Muscle of leg (tissue), 11 donors: ENCODE results near the gene SLC24A3. TPM values are rescaled to one million over a fixed set of nuclear protein-coding genes. Genes with fewer than 3 reads are reported as not detected.

Source experiments
- DNase-seq: peaks from one replicate; pipeline ENCODE4 v3.0.0; 2013
- H3K27ac ChIP-seq: one replicate; pipeline ENCODE4 v1.5.1; 2013; ENCODE audit warnings: mild to moderate bottlenecking, low read length, control low read depth
- H3K27me3 ChIP-seq: one replicate; pipeline ENCODE4 v1.6.1; 2013; ENCODE audit warnings: low read length; ENCODE audit not compliant: control insufficient read depth, insufficient read depth
- H3K36me3 ChIP-seq: one replicate; pipeline ENCODE4 v1.6.1; 2013; ENCODE audit warnings: low read length; ENCODE audit not compliant: control insufficient read depth, insufficient read depth
- H3K4me1 ChIP-seq: one replicate; pipeline ENCODE4 v1.6.1; 2013; ENCODE audit warnings: low read length; ENCODE audit not compliant: control insufficient read depth, insufficient read depth
- H3K4me3 ChIP-seq: one replicate; pipeline ENCODE4 v1.5.1; 2013; ENCODE audit warnings: low read length, control low read depth
- H3K9me3 ChIP-seq: replicated peaks from 2 replicates; pipeline ENCODE4 v1.6.1; 2013; ENCODE audit warnings: low read depth, low read length; ENCODE audit not compliant: control insufficient read depth
- WGBS: methylation state at CpG from one replicate; pipeline ENCODE4 v1.1.5; 2013; ENCODE audit warnings: missing lambda C conversion rate; ENCODE audit not compliant: insufficient coverage; 5-methylcytosine and 5-hydroxymethylcytosine counted together
- polyA plus RNA-seq, 8 donors: library from polyadenylated mRNA; unstranded; fragments of 120-200 nt; gene quantifications; one replicate each; pipeline versions ENCODE4 v1.2.1 to v1.2.3, GENCODE V29; 2013; ENCODE audit warnings: inconsistent platforms in 1 of 8, low replicate concordance in 1 of 8; ENCODE audit not compliant: insufficient read length in 8 of 8, insufficient read depth in 1 of 8
- total RNA-seq: library from RNA; stranded (reverse); fragments of 120-200 nt; gene quantifications from one replicate; pipeline ENCODE4 v1.2.4, GENCODE V29; 2013

The SLC24A3 gene
- total and polyA plus RNA-seq, 9 donors: 5.9 to 21.6 (median 17.0) TPM

- Histone ChIP-seq H3K27ac (no peak overlapping the region), H3K36me3 (no peaks in the 10 kb centered on the region), H3K4me3 (no peak overlapping the region), H3K9me3 (peaks cover 3% of the 10 kb centered on the region), H3K4me1 (peaks cover 7% of the 10 kb centered on the region), H3K27me3 (no peaks in the 10 kb centered on the region)
- WGBS: 68% methylated on average over 2 of the region's 4 CpGs
- DNase-seq: no peak
Observed at GRCh38 chr20:19712721-19713260, 500.3 kb downstream of the SLC24A3 start.

- WGBS: 100% methylated on average over 1 of the region's 2 CpGs
- Histone ChIP-seq H3K27ac (no peak overlapping the region), H3K4me1 (peaks cover 7% of the 10 kb centered on the region), H3K9me3 (peaks cover 3% of the 10 kb centered on the region), H3K27me3 (no peaks in the 10 kb centered on the region), H3K4me3 (no peak overlapping the region), H3K36me3 (no peaks in the 10 kb centered on the region)
- no peak for DNase-seq
Observed at GRCh38 chr20:19713822-19714578, 501.6 kb downstream of the SLC24A3 start.

GRCh38 chr20:19714579-19714840 lies 502.1 kb downstream of the SLC24A3 start:
- no peak for DNase-seq
- Histone ChIP-seq H3K9me3 (peaks cover 3% of the 10 kb centered on the region), H3K4me3 (no peak overlapping the region), H3K4me1 (peaks cover 5% of the 10 kb centered on the region), H3K27me3 (no peaks in the 10 kb centered on the region), H3K36me3 (no peaks in the 10 kb centered on the region), H3K27ac (no peak overlapping the region)
- WGBS: no CpG with 5 or more reads among the region's 1 CpG

GRCh38 chr20:19715986-19716385 lies 503.5 kb downstream of the SLC24A3 start:
- WGBS: 89% methylated on average over 3 of the region's 3 CpGs
- Histone ChIP-seq H3K4me1 (no peaks in the 10 kb centered on the region), H3K27ac (no peak overlapping the region), H3K4me3 (no peak overlapping the region), H3K36me3 (no peaks in the 10 kb centered on the region), H3K27me3 (no peaks in the 10 kb centered on the region), H3K9me3 (peaks cover 3% of the 10 kb centered on the region)
- no peak for DNase-seq

GRCh38 chr20:19718880-19719279 lies 506.4 kb downstream of the SLC24A3 start:
- 78% methylated on average over 3 of the region's 3 CpGs for WGBS
- Histone ChIP-seq H3K36me3 (no peaks in the 10 kb centered on the region), H3K27me3 (no peaks in the 10 kb centered on the region)

GRCh38 chr20:19720991-19721390 lies 508.5 kb downstream of the SLC24A3 start:
- no peak for DNase-seq
- Histone ChIP-seq H3K27me3 (no peaks in the 10 kb centered on the region), H3K27ac (no peak overlapping the region), H3K4me3 (no peak overlapping the region), H3K9me3 (peaks cover 3% of the 10 kb centered on the region), H3K36me3 (no peaks in the 10 kb centered on the region), H3K4me1 (no peaks in the 10 kb centered on the region)
- WGBS: 84% methylated on average over 18 of the region's 18 CpGs

More at GRCh38 chr20:19718880-19719279, 506.4 kb downstream of the SLC24A3 start:
- Histone ChIP-seq H3K4me1 (no peaks in the 10 kb centered on the region), H3K4me3 (no peak overlapping the region), H3K9me3 (peaks cover 3% of the 10 kb centered on the region), H3K27ac (no peak overlapping the region)
- no peak for DNase-seq

GRCh38 chr20:19723051-19723450 lies 510.6 kb downstream of the SLC24A3 start:
- Histone ChIP-seq H3K27ac (no peak overlapping the region), H3K36me3 (no peaks in the 10 kb centered on the region), H3K4me3 (no peak overlapping the region), H3K4me1 (no peaks in the 10 kb centered on the region), H3K9me3 (no peaks in the 10 kb centered on the region), H3K27me3 (no peaks in the 10 kb centered on the region)
- no peak for DNase-seq
- WGBS: no CpG with 5 or more reads among the region's 4 CpGs

GRCh38 chr20:19723813-19724430 lies 511.5 kb downstream of the SLC24A3 start:
- no peak overlapping the region for H3K27ac ChIP-seq
- no peaks in the 10 kb centered on the region for H3K36me3 ChIP-seq
- H3K4me1 ChIP-seq: no peaks in the 10 kb centered on the region
- no peak for DNase-seq
- WGBS: 95% methylated on average over 6 of the region's 11 CpGs
- H3K4me3 ChIP-seq: no peak overlapping the region
- H3K27me3 ChIP-seq: no peaks in the 10 kb centered on the region
- H3K9me3 ChIP-seq: no peaks in the 10 kb centered on the region

- H3K9me3 ChIP-seq: no peaks in the 10 kb centered on the region
- no CpG with 5 or more reads among the region's 4 CpGs for WGBS
- DNase-seq: no peak
- H3K36me3 ChIP-seq: no peaks in the 10 kb centered on the region
- no peaks in the 10 kb centered on the region for H3K27me3 ChIP-seq
- H3K4me1 ChIP-seq: no peaks in the 10 kb centered on the region
- no peak overlapping the region for H3K27ac ChIP-seq
- no peak overlapping the region for H3K4me3 ChIP-seq
Observed at GRCh38 chr20:19725373-19725772, 512.9 kb downstream of the SLC24A3 start.

- no CpG with 5 or more reads among the region's 1 CpG for WGBS
- Histone ChIP-seq H3K27ac (no peak overlapping the region), H3K27me3 (no peaks in the 10 kb centered on the region), H3K4me3 (no peak overlapping the region), H3K9me3 (no peaks in the 10 kb centered on the region), H3K36me3 (no peaks in the 10 kb centered on the region), H3K4me1 (no peaks in the 10 kb centered on the region)
- no peak for DNase-seq
Observed at GRCh38 chr20:19725814-19726525, 513.5 kb downstream of the SLC24A3 start.
